Large intestine (tissue), 3 donors: Measurements from ENCODE around the gene SEPSECS. TPM values are rescaled to one million over a fixed set of nuclear protein-coding genes. Genes with fewer than 3 reads are reported as not detected.

Experiments used
- DNase-seq, 2 donors: peaks; one replicate each; pipeline versions ENCODE4 v3.0.0 to v3.0.0-alpha.2; 2013
- H3K27ac ChIP-seq: one replicate; pipeline ENCODE4 v1.5.1; 2013; ENCODE audit warnings: low read length
- H3K27me3 ChIP-seq: 2 replicates; pipeline ENCODE4 v1.6.1; 2013; ENCODE audit warnings: low read length; ENCODE audit not compliant: control insufficient read depth, insufficient read depth
- H3K36me3 ChIP-seq: 2 replicates; pipeline ENCODE4 v1.6.1; 2013; ENCODE audit warnings: low read length; ENCODE audit not compliant: control insufficient read depth, insufficient read depth
- H3K4me1 ChIP-seq: one replicate; pipeline ENCODE4 v1.6.1; 2013; ENCODE audit warnings: low read length; ENCODE audit not compliant: control insufficient read depth, insufficient read depth
- H3K4me3 ChIP-seq: one replicate; pipeline ENCODE4 v1.5.1; 2013; ENCODE audit warnings: low read length
- H3K9me3 ChIP-seq: one replicate; pipeline ENCODE4 v1.6.1; 2013; ENCODE audit warnings: mild to moderate bottlenecking, low read depth, low read length, moderate library complexity; ENCODE audit not compliant: control insufficient read depth
- WGBS: methylation state at CpG from one replicate; pipeline ENCODE4 v1.1.5; 2013; ENCODE audit warnings: low lambda C conversion rate; ENCODE audit not compliant: insufficient coverage; 5-methylcytosine and 5-hydroxymethylcytosine counted together
- polyA plus RNA-seq: library from polyadenylated mRNA; unstranded; fragments of 120-200 nt; gene quantifications from one replicate; pipeline ENCODE4 v1.2.1, GENCODE V29; 2013

The SEPSECS gene
- polyA plus RNA-seq, 1 donor, result 18.6 TPM

DNA sequence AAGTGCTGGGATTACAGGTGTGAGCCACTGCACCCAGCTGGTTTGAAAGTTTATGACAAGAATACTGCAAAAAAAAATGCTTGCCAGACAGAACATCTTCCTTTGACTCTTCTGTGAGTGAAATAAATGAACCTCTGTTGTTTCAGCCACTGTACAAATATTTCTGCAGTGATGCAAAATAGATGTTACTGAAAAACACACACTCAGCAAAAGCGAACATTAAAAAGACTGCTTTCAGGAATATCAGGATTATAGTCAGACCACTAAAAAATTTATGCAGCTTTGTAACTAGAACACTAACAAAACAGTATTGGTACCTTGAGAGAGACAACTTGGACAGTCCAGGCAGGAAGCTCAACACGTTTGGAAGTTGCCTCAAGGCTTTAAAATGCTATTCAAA, 16.9 kb upstream of the SEPSECS start:
- Histone ChIP-seq H3K9me3 (no peaks in the 10 kb centered on the region), H3K36me3 (peaks cover 5% of the 10 kb centered on the region), H3K4me1 (peaks cover 4% of the 10 kb centered on the region), H3K4me3 (no peak overlapping the region), H3K27ac (no peak overlapping the region), H3K27me3 (no peaks in the 10 kb centered on the region)
- DNase-seq, result no peak
- WGBS, result 100% methylated on average over 1 of the region's 2 CpGs

DNA sequence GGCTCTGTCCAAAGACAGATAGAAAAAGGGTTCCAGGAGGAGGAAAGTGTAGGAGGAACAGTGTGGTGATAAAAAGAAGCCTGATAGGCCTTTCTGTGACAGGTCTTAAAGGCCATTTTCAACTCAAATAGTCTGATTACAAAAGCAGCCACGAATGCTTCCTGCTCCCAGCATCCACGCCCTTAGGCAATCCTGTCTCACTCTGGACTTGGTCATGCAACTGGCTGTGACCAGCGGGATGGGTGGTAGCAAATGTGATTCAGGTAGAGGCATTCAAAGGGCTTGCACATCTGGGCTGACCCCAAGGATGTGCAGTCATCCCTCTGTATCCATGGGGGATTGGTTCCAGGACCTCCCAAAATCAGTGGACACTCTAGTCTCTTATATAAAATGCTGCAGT, 14.4 kb upstream of the SEPSECS start:
- no CpG with 5 or more reads among the region's 3 CpGs for WGBS
- no peak for DNase-seq
- H3K27me3 ChIP-seq, result no peaks in the 10 kb centered on the region

DNA sequence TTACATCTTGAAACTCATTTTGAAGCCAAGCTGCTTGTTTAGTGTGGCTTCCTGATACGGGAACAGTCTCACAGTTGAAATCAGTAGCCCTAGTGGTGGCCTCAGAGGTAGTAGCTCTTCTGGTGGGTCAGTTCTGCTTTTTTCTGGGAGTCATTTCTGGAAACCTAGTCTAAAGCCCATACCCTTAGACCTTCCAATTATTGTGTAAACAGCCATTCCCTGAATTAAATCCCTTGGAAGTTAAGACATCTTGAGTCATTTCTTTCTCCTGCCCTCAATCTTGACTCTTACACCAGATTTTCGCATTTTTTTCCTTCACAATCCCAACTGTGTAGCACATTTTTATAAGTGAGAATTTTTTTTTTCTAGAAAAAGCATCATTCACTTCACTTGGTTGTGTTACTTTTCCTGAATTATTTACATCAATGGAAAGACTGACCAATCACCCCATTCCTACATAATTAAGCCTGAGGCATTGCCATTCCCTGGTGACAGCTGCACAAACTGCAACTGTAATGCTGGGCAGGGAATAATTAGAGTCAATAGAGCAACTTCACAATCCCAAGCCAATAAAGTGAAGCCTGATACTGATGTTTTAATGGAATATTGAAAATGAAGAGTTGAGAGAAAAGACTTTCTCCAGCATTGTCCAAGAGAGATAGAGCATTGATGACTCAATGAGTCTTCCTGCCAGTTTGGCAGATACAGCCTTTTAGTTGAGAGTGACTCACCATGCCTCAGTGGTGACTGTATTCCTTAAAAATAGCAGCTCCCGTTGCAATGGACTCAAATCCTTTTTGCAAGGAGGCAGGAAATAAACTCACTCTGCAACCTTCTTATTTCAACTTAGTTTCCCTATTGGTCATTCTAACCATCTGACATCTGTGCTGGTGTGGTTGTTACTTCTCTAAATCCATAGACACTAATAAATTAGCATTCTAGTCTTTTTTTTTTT, 13.0 kb upstream of the SEPSECS start:
- WGBS, result 90% methylated on average over 1 of the region's 3 CpGs
- no peaks in the 10 kb centered on the region for H3K4me1 ChIP-seq
- no peak overlapping the region for H3K27ac ChIP-seq
- H3K4me3 ChIP-seq, result no peak overlapping the region
- no peaks in the 10 kb centered on the region for H3K9me3 ChIP-seq
- DNase-seq, result no peak
- H3K27me3 ChIP-seq, result no peaks in the 10 kb centered on the region
- peaks cover 17% of the 10 kb centered on the region for H3K36me3 ChIP-seq

More for the DNA sequence above, 14.4 kb upstream of the SEPSECS start:
- Histone ChIP-seq H3K4me3 (no peak overlapping the region), H3K36me3 (peaks cover 17% of the 10 kb centered on the region), H3K27ac (no peak overlapping the region), H3K9me3 (no peaks in the 10 kb centered on the region), H3K4me1 (peaks cover 4% of the 10 kb centered on the region)

DNA sequence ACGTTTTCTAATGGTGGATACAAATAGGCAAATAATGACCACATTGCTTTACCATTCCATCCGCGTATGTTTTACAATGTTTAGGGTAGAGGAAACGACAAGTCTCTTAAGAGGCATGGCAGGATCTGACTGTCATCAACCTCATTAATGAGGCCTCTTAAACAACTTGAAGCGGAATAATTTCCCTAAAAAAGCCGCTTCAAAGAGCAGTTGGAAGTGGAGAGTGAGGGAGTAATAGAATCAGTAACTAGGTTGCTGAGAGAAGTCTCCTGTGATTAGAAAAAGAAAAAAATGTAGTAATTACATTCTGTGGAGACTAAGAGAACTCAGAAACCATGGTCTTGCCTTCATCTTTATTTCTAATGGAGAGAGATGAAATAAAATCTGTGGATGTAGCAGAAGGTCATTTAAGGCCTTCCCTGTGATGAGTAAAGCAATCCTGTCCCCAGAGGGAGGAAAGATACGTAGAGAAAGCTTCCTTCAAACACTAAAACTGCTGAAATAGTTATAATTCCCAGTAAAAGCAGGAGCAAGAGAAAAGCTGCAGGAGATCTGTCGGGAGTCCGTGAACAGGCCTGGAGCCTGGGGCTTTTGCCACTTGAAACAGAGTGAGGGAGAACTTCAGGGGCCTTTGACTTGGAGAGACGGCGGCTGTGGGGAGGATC, 11.1 kb upstream of the SEPSECS start:
- 96% methylated on average over 5 of the region's 11 CpGs for WGBS

DNA sequence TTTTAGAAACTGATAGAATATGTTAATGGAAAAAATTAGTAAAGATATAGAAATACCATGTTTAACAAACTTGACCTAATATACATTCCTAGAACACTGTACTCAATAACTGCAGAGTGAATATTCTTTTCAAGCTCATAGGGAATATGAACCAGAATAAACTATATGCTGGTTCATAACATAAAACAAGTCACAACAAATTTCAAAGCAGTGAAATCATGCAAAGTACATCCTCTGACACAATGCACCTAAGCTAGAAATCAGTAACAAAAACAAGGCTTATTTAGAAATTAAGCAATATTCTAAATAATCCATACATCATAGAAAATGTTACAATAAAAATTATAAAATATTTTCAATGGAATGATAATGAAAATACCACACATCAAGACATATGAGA, 9.2 kb upstream of the SEPSECS start:
- no peak overlapping the region for H3K4me3 ChIP-seq
- no peaks in the 10 kb centered on the region for H3K27me3 ChIP-seq
- H3K27ac ChIP-seq, result no peak overlapping the region
- H3K9me3 ChIP-seq, result no peaks in the 10 kb centered on the region
- no peaks in the 10 kb centered on the region for H3K4me1 ChIP-seq
- H3K36me3 ChIP-seq, result peaks cover 16% of the 10 kb centered on the region
- no peak for DNase-seq

More for the DNA sequence above, 11.1 kb upstream of the SEPSECS start:
- no peak for DNase-seq
- Histone ChIP-seq H3K27ac (no peak overlapping the region), H3K9me3 (no peaks in the 10 kb centered on the region), H3K36me3 (peaks cover 17% of the 10 kb centered on the region), H3K4me1 (no peaks in the 10 kb centered on the region), H3K27me3 (no peaks in the 10 kb centered on the region), H3K4me3 (no peak overlapping the region)

DNA sequence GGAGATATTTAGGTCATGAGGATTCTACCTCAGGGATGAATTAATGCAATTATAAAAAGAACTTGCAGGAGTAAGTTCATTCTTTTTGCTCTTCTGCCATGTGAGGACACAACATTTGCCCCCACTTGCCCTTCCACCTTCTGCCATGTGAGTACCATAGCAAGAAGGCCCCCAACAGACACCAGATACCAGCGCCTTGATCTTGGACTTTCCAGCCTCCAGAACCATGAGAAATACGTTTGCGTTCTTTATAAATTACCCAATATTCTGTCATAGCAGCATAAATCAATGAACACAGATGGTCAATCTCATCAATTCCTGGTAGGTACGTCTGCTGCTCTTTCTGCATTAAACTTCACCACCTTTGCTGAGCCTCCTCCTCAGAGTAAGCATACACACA, 5.7 kb upstream of the SEPSECS start:
- H3K9me3 ChIP-seq, result no peaks in the 10 kb centered on the region
- peaks cover 12% of the 10 kb centered on the region for H3K36me3 ChIP-seq
- H3K27me3 ChIP-seq, result no peaks in the 10 kb centered on the region
- H3K4me1 ChIP-seq, result no peaks in the 10 kb centered on the region
- no peak overlapping the region for H3K27ac ChIP-seq
- 100% methylated on average over 2 of the region's 4 CpGs for WGBS
- H3K4me3 ChIP-seq, result no peak overlapping the region
- no peak for DNase-seq

DNA sequence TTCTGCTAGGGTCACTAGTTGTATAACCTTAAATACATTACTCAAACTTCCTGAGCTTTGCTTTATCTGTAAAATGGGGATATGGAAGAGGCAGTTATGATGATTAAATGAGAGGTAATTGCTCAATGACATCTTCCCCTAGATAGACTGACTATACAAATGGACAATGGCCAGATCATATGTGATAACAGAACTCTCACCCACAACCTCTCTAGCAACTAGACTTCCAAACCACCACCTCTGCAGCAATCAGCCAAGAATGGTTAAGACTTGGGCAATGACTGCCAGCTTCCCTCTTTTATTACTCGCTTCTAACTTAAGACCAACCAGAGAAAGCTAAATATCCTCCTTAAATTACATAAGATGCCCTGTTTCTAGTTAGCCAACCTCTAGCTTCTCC, 2.9 kb upstream of the SEPSECS start:
- Histone ChIP-seq H3K4me3 (no peak overlapping the region), H3K27ac (no peak overlapping the region), H3K9me3 (no peaks in the 10 kb centered on the region), H3K4me1 (no peaks in the 10 kb centered on the region), H3K27me3 (no peaks in the 10 kb centered on the region), H3K36me3 (peaks cover 8% of the 10 kb centered on the region)
- no CpG with 5 or more reads among the region's 1 CpG for WGBS
- no peak for DNase-seq

DNA sequence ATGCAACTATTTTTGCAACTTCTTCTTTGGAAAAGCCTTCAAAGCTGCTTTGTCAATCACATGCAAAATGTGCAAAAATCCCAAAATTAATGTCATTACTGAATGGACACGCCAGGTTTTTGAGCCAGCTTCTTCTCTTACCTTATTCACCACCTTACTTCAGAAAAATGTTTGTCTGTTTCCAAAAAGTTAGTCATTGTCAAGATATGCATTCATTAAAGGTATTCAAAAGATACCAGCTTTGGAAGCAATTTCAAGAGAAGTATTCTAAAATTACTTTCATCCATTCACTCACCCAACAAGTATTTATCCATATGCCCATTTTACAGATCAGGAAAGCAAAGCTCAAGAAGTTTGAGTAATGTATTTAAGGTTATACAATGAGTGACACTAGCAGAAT, 2.3 kb upstream of the SEPSECS start:
- no peaks in the 10 kb centered on the region for H3K9me3 ChIP-seq
- H3K4me3 ChIP-seq, result no peak overlapping the region
- no peak overlapping the region for H3K27ac ChIP-seq
- DNase-seq, result no peak
- WGBS, result 100% methylated on average over 1 of the region's 1 CpG
- H3K4me1 ChIP-seq, result no peaks in the 10 kb centered on the region
- no peaks in the 10 kb centered on the region for H3K27me3 ChIP-seq
- H3K36me3 ChIP-seq, result peaks cover 8% of the 10 kb centered on the region

DNA sequence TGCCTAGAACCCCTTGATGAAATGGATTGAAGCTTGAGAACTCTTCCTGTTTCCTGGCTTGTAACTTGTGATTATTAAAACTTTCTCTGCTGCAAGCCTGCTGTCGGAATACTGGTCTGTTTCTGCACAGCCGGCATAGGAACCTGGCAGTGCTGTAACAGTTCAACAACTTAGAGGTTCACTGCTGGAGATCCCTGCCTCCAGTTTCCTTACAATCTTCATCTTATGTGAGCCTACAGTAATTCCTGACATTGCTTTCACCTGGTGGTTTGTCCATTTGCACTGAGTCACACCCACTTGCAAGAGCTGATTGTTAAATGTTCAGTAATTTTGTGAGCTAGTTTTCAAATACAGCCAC, 1.3 kb upstream of the SEPSECS start:
- peak overlapping the region; percentile 97 for H3K4me3 ChIP-seq
- DNase-seq, result peak in 1 of 2 donors; percentile 50
- peaks cover 11% of the 10 kb centered on the region for H3K36me3 ChIP-seq
- no peaks in the 10 kb centered on the region for H3K9me3 ChIP-seq
- WGBS, result no CpG with 5 or more reads among the region's 2 CpGs
- H3K27me3 ChIP-seq, result no peaks in the 10 kb centered on the region
- no peaks in the 10 kb centered on the region for H3K4me1 ChIP-seq
- peak overlapping the region; percentile 100 for H3K27ac ChIP-seq

DNA sequence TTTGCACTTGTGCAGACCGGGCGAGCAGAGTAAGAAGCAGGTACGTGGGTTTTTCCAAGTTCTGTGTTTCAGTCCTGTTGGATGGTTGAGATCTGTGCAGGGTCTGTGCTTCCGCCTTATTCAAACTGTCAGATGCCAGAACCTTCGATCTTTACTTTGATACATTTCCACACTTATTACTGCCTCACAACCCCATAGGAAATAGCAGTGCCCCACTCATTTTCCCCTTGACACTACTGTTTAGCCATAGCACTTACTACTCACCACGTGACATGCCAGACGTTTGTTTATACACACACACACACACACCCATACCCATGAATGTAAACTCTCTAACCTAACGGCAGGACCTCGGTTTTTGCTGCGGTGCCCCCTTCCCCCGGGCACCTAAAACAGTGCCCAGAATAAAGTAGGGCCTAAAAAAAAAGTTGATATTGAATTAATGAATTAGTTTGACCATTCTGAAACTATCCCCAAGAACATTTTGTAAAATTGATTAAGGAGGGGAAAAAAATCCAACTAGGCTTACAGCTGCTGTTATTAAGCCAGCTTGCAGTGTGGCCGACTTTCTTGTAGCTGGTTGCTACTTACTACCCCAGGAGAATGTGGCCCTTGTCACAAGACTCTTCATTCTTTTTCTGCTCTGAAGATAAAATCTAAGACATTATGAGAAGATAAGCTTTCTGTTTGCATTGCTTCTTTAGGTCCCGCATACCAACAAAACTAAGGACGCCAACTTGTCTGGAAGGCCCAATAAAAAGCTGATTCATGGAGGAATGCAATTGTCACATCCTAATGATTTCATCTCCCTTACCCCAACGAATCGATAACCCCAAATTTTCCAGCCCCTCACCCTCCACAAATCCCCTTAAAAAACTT, 704 bp upstream of the SEPSECS start:
- Histone ChIP-seq H3K27ac (peak overlapping the region; percentile 100), H3K4me3 (peak overlapping the region; percentile 97), H3K4me1 (no peaks in the 10 kb centered on the region), H3K36me3 (peaks cover 9% of the 10 kb centered on the region), H3K9me3 (no peaks in the 10 kb centered on the region), H3K27me3 (no peaks in the 10 kb centered on the region)
- peak in 1 of 2 donors; percentile 38 for DNase-seq
- 6% methylated on average over 4 of the region's 16 CpGs for WGBS
